Measurements from ENCODE around the gene B4GALNT1.

Gene B4GALNT1

GRCh38 chr12:57584690-57585089 lies 48.3 kb downstream of the B4GALNT1 start:
- ChIA-PET POLR2A (ENCODE audit: low non-redundant PET) (interaction anchor here (0.5 kb wide), 1 partner anchor 97 kb away, joined by 5 read pairs; no protein-coding TSS in a partner anchor), CTCF (interaction anchor here (0.6 to 1.8 kb wide), 7 partner anchors 10 to 152 kb away, joined by 3 to 9 read pairs (median 4); partner anchors contain the start of gene B4GALNT1)
- no peak for DNase-seq (ENCODE audit: low spot score)
- no peak for TF ChIP-seq CTCF (conservative IDR thresholded peaks at IDR 0.05; ENCODE audit: low read depth)
- H3K27ac ChIP-seq = no peak overlapping the region

- CTCF ChIA-PET = interaction anchor here (0.5 to 2.0 kb wide), 25 partner anchors 9 to 153 kb away, joined by 3 to 32 read pairs (median 5); partner anchors contain the start of genes ARHGEF25, B4GALNT1 and OS9
- H3K27ac ChIP-seq = no peak overlapping the region
- TF ChIP-seq CTCF (conservative IDR thresholded peaks at IDR 0.05; ENCODE audit: low read depth) = no peak
- POLR2A ChIA-PET (ENCODE audit: low non-redundant PET) = no interaction called here
- DNase-seq (ENCODE audit: low spot score) = no peak
These were observed 49.0 kb downstream of the B4GALNT1 start for GRCh38 chr12:57584050-57584449.

- POLR2A ChIA-PET (ENCODE audit: low non-redundant PET) = no interaction called here
- CTCF ChIA-PET = interaction anchor here (0.5 to 2.0 kb wide), 40 partner anchors 8 to 1684 kb away, joined by 3 to 32 read pairs (median 5); partner anchors contain the start of genes ARHGEF25, B4GALNT1, EEF1AKMT3 and METTL1
- TF ChIP-seq CTCF (conservative IDR thresholded peaks at IDR 0.05; ENCODE audit: low read depth) = peak; percentile 92
- peak; percentile 83 for DNase-seq (ENCODE audit: low spot score)
- H3K27ac ChIP-seq = no peak overlapping the region
These were observed 49.8 kb downstream of the B4GALNT1 start for GRCh38 chr12:57583008-57583831.

GRCh38 chr12:57582440-57582839 lies 50.6 kb downstream of the B4GALNT1 start:
- no peak for TF ChIP-seq CTCF (conservative IDR thresholded peaks at IDR 0.05; ENCODE audit: low read depth)
- ChIA-PET CTCF (interaction anchor here (0.6 to 2.0 kb wide), 14 partner anchors 10 to 111 kb away, joined by 3 to 32 read pairs (median 10); partner anchors contain the start of genes B4GALNT1 and OS9), POLR2A (ENCODE audit: low non-redundant PET) (no interaction called here)
- DNase-seq (ENCODE audit: low spot score) = no peak
- H3K27ac ChIP-seq = no peak overlapping the region

- POLR2A ChIA-PET (ENCODE audit: low non-redundant PET) = no interaction called here
- CTCF ChIA-PET = interaction anchor here (0.5 to 0.9 kb wide), 5 partner anchors 14 to 126 kb away, joined by 4 to 8 read pairs (median 4); partner anchors contain the start of genes B4GALNT1 and OS9
- H3K27ac ChIP-seq = no peak overlapping the region
- no peak for TF ChIP-seq CTCF (conservative IDR thresholded peaks at IDR 0.05; ENCODE audit: low read depth)
- no peak for DNase-seq (ENCODE audit: low spot score)
These were observed 51.2 kb downstream of the B4GALNT1 start for GRCh38 chr12:57581802-57582201.

GRCh38 chr12:57580466-57580795 lies 52.6 kb downstream of the B4GALNT1 start:
- TF ChIP-seq CTCF (conservative IDR thresholded peaks at IDR 0.05; ENCODE audit: low read depth) = no peak
- ChIA-PET CTCF (no interaction called here), POLR2A (ENCODE audit: low non-redundant PET) (no interaction called here)
- no peak for DNase-seq (ENCODE audit: low spot score)
- H3K27ac ChIP-seq = no peak overlapping the region
